BLaER1 treated with 17β-estradiol and CSF1 and Interleukin-3, amounts not matched to agents 10 nM and 100 nM (cell line): ENCODE measurements around the gene SYT2.

Experiments used
- H3K27ac ChIP-seq, 11 experiments: shearing (Covaris generic); formaldehyde crosslinking; 2 replicates each; pipeline ENCODE4 v1.8.1; 2022
- H3K27me3 ChIP-seq, 11 experiments: shearing (Covaris generic); formaldehyde crosslinking; 2 replicates each; pipeline ENCODE4 v1.8.1; 2022
- H3K36me3 ChIP-seq, 11 experiments: shearing (Covaris generic); formaldehyde crosslinking; 2 replicates each; pipeline ENCODE4 v1.8.1; 2022
- H3K4me1 ChIP-seq, 10 experiments: shearing (Covaris generic); formaldehyde crosslinking; 2 replicates each; pipeline ENCODE4 v1.8.1; 2022
- H3K4me2 ChIP-seq, 11 experiments: shearing (Covaris generic); formaldehyde crosslinking; 2 replicates each; pipeline ENCODE4 v1.8.1; 2022
- H3K4me3 ChIP-seq, 10 experiments: shearing (Covaris generic); formaldehyde crosslinking; 2 replicates each; pipeline ENCODE4 v1.8.1; 2022
- H3K9ac ChIP-seq, 11 experiments: shearing (Covaris generic); formaldehyde crosslinking; 2 replicates each; pipeline ENCODE4 v1.8.1; 2022
- H3K9me3 ChIP-seq, 11 experiments: shearing (Covaris generic); formaldehyde crosslinking; replicated peaks in 1 of 11; 2 replicates each; pipeline ENCODE4 v1.8.1; 2022
- H4K20me1 ChIP-seq, 11 experiments: shearing (Covaris generic); formaldehyde crosslinking; 2 replicates each; pipeline ENCODE4 v1.8.1; 2022
- Cebpa-rat ChIP-seq, 11 experiments: shearing (Covaris generic); IDR thresholded peaks; 2 replicates each; pipeline ENCODE4 v1.8.1; 2022

The SYT2 gene

GRCh38 chr1:202687370-202687769 is 22.9 kb downstream of the SYT2 start:
- Histone ChIP-seq H3K36me3 (no peaks in the 10 kb centered on the region), H3K9ac (no peak overlapping the region), H3K4me2 (no peak overlapping the region), H3K9me3 (no peaks in the 10 kb centered on the region), H3K27ac (no peak overlapping the region), H3K4me3 (no peak overlapping the region), H4K20me1 (peaks cover 0 to 64% (median 0%) of the 10 kb centered on the region in 11 experiments; a peak in 8 of 22 replicates), H3K4me1 (no peaks in the 10 kb centered on the region), H3K27me3 (peaks cover 0 to 83% (median 0%) of the 10 kb centered on the region in 11 experiments; a peak in 11 of 22 replicates)
- no peak for TF ChIP-seq Cebpa-rat (IDR thresholded peaks at IDR 0.05)

GRCh38 chr1:202685641-202686040 is 24.6 kb downstream of the SYT2 start:
- H3K4me3 ChIP-seq, result no peak overlapping the region
- no peak overlapping the region for H3K4me2 ChIP-seq
- H3K27ac ChIP-seq, result no peak overlapping the region
- no peak for TF ChIP-seq Cebpa-rat (IDR thresholded peaks at IDR 0.05)
- H3K36me3 ChIP-seq, result no peaks in the 10 kb centered on the region
- H3K27me3 ChIP-seq, result peaks cover 0 to 75% (median 0%) of the 10 kb centered on the region in 11 experiments; a peak in 6 of 22 replicates
- no peak overlapping the region for H3K9ac ChIP-seq
- H3K4me1 ChIP-seq, result no peaks in the 10 kb centered on the region
- no peaks in the 10 kb centered on the region for H3K9me3 ChIP-seq
- H4K20me1 ChIP-seq, result peaks cover 0 to 54% (median 0%) of the 10 kb centered on the region in 11 experiments; a peak in 6 of 22 replicates

- Histone ChIP-seq H3K36me3 (no peaks in the 10 kb centered on the region), H3K4me1 (no peaks in the 10 kb centered on the region), H3K4me2 (no peak overlapping the region), H3K27ac (no peak overlapping the region), H4K20me1 (peaks cover 0 to 46% (median 0%) of the 10 kb centered on the region in 11 experiments; a peak in 5 of 22 replicates), H3K9me3 (no peaks in the 10 kb centered on the region), H3K27me3 (peaks cover 0 to 67% (median 0%) of the 10 kb centered on the region in 11 experiments; a peak in 5 of 22 replicates), H3K9ac (no peak overlapping the region), H3K4me3 (no peak overlapping the region)
- no peak for TF ChIP-seq Cebpa-rat (IDR thresholded peaks at IDR 0.05)
Measured at GRCh38 chr1:202684716-202685115, 25.5 kb downstream of the SYT2 start.

GRCh38 chr1:202683029-202683428 is 27.2 kb downstream of the SYT2 start:
- H3K9me3 ChIP-seq, result peaks cover 0 to 2% (median 0%) of the 10 kb centered on the region in 11 experiments; a peak in 3 of 22 replicates
- H3K9ac ChIP-seq, result no peak overlapping the region
- H4K20me1 ChIP-seq, result peaks cover 0 to 29% (median 0%) of the 10 kb centered on the region in 11 experiments; a peak in 5 of 22 replicates
- no peaks in the 10 kb centered on the region for H3K4me1 ChIP-seq
- H3K27ac ChIP-seq, result no peak overlapping the region
- no peak for TF ChIP-seq Cebpa-rat (IDR thresholded peaks at IDR 0.05)
- H3K36me3 ChIP-seq, result no peaks in the 10 kb centered on the region
- no peak overlapping the region for H3K4me3 ChIP-seq
- H3K4me2 ChIP-seq, result no peak overlapping the region
- H3K27me3 ChIP-seq, result peaks cover 0 to 64% (median 0%) of the 10 kb centered on the region in 11 experiments; a peak in 5 of 22 replicates

- Histone ChIP-seq H3K9me3 (peaks cover 2 to 7% (median 5%) of the 10 kb centered on the region in 11 experiments; a peak in 19 of 22 replicates), H3K4me1 (no peaks in the 10 kb centered on the region), H3K27me3 (peaks cover 0 to 60% (median 0%) of the 10 kb centered on the region in 11 experiments; a peak in 5 of 22 replicates), H3K9ac (no peak overlapping the region), H4K20me1 (peaks cover 0 to 25% (median 0%) of the 10 kb centered on the region in 11 experiments; a peak in 5 of 22 replicates), H3K27ac (no peak overlapping the region), H3K4me3 (no peak overlapping the region), H3K36me3 (no peaks in the 10 kb centered on the region), H3K4me2 (no peak overlapping the region)
- no peak for TF ChIP-seq Cebpa-rat (IDR thresholded peaks at IDR 0.05)
Measured at GRCh38 chr1:202682477-202682876, 27.8 kb downstream of the SYT2 start.

GRCh38 chr1:202681736-202682420 is 28.4 kb downstream of the SYT2 start:
- H3K27me3 ChIP-seq, result peaks cover 0 to 60% (median 0%) of the 10 kb centered on the region in 11 experiments; a peak in 5 of 22 replicates
- no peak overlapping the region for H3K4me2 ChIP-seq
- no peaks in the 10 kb centered on the region for H3K36me3 ChIP-seq

GRCh38 chr1:202680586-202681352 is 29.5 kb downstream of the SYT2 start:
- H4K20me1 ChIP-seq, result peaks cover 0 to 9% (median 0%) of the 10 kb centered on the region in 11 experiments; a peak in 4 of 22 replicates
- H3K27ac ChIP-seq, result no peak overlapping the region
- H3K4me1 ChIP-seq, result no peaks in the 10 kb centered on the region
- H3K9ac ChIP-seq, result no peak overlapping the region
- H3K4me2 ChIP-seq, result no peak overlapping the region
- H3K27me3 ChIP-seq, result peaks cover 0 to 56% (median 0%) of the 10 kb centered on the region in 11 experiments; a peak in 4 of 22 replicates
- TF ChIP-seq Cebpa-rat (IDR thresholded peaks at IDR 0.05), result no peak
- H3K9me3 ChIP-seq, result peaks cover 8 to 18% (median 13%) of the 10 kb centered on the region in 11 experiments; a peak in 20 of 22 replicates
- no peaks in the 10 kb centered on the region for H3K36me3 ChIP-seq
- no peak overlapping the region for H3K4me3 ChIP-seq

More at GRCh38 chr1:202681736-202682420, 28.4 kb downstream of the SYT2 start:
- Histone ChIP-seq H3K4me1 (no peaks in the 10 kb centered on the region), H3K4me3 (no peak overlapping the region), H3K9ac (no peak overlapping the region), H4K20me1 (peaks cover 0 to 20% (median 0%) of the 10 kb centered on the region in 11 experiments; a peak in 5 of 22 replicates), H3K9me3 (peaks cover 8 to 13% (median 11%) of the 10 kb centered on the region in 11 experiments; a peak in 20 of 22 replicates), H3K27ac (no peak overlapping the region)
- no peak for TF ChIP-seq Cebpa-rat (IDR thresholded peaks at IDR 0.05)

- H3K4me1 ChIP-seq, result no peaks in the 10 kb centered on the region
- H3K4me2 ChIP-seq, result no peak overlapping the region
- H3K27me3 ChIP-seq, result peaks cover 0 to 44% (median 0%) of the 10 kb centered on the region in 11 experiments; a peak in 3 of 22 replicates
- TF ChIP-seq Cebpa-rat (IDR thresholded peaks at IDR 0.05), result no peak
- no peaks in the 10 kb centered on the region for H3K36me3 ChIP-seq
- no peak overlapping the region for H3K4me3 ChIP-seq
- peaks cover 8 to 18% (median 13%) of the 10 kb centered on the region in 11 experiments; a peak in 20 of 22 replicates for H3K9me3 ChIP-seq
- H4K20me1 ChIP-seq, result peaks cover 0 to 4% (median 0%) of the 10 kb centered on the region in 11 experiments; a peak in 1 of 22 replicates
- no peak overlapping the region for H3K9ac ChIP-seq
- no peak overlapping the region for H3K27ac ChIP-seq
Measured at GRCh38 chr1:202679406-202680177, 30.7 kb downstream of the SYT2 start.
